CD4-positive, alpha-beta T cell treated with Interleukin-2 at 100 ng/mL for 4 hours (primary cell): Measurements from ENCODE around the gene LILRA2.
A peak's percentile ranks its signal among the peaks of the same experiment; 100 is the strongest.
"Not testable (repeated sequence)": the region's sequence is repeated elsewhere in the genome, so short reads cannot be mapped to it uniquely, and the experiment has no call there.

Experiments
- DNase-seq: peaks from one replicate; pipeline ENCODE4 v3.0.0-alpha.2; 2020; ENCODE audit warnings: low spot score

The LILRA2 gene

DNA sequence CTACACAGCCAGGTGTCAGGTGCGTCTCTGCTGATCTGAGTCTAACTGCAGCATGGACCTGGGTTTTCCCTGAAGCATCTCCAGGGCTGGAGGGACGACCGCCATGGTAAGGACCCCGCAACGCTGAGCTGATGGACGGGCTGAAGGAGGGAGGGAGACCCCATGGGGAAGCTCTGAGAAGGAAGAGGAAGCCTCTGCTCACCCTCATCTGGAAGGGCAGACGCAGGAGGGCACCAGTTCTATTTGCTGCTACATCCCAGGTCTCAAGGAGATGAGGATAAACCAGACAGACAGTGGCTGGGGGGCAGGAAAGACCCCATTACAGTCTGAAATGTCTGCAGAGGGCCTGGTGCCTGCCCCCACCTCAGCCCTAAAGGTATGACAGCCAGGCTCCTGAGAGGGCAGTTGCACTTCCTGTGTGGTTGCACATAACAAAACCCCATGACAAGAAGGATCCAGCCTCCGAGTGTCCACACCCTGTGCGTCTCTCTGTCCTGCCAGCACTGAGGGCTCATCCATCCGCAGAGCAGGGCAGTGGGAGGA lies at the start of gene LILRA2:
Gene LILRA2, plus strand, starts transcription at position 461 of the 543 bp plus-strand sequence. CDS start 89 bp downstream, outside the sequence.
- DNase-seq = no peak

DNA sequence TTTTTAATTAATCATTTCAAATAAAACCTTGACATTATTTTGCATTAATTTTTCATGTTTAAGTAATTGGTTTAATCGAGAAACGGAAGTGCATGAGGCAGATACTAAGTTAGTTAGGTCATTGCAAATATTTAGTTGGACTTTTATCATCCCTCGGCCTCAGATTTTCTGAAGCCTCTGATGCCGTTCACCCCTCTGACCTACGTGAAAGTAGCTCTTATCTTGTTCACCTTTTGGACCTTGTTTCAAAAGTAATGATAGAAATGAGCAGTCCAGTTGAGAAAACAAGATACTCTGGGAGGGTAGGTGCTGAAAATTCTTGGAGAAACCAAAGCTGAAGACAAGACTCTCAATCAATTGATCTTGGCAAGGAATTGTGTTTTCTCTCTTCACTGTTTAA lies 48.0 kb upstream of the LILRA2 start:
- no peak for DNase-seq

DNA sequence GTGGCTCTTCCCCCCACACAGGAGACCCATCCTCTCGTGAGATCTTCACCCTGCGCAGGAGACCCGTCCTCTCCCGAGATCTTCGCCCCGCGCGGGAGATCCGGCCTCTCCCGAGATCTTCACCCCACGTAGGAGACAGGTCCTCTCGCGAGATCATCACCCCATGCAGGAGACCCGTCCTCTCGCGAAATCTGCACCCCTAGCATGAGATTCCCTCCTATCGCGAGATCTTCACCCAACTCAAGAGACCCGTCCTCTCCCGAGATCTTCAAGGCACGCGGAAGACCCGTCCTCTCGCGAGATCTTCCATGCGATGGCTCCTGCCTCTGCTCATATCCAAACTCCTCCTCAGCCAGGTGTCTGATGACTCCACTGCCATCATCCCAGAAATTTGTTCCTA lies 46.6 kb upstream of the LILRA2 start:
- DNase-seq = no peak

DNA sequence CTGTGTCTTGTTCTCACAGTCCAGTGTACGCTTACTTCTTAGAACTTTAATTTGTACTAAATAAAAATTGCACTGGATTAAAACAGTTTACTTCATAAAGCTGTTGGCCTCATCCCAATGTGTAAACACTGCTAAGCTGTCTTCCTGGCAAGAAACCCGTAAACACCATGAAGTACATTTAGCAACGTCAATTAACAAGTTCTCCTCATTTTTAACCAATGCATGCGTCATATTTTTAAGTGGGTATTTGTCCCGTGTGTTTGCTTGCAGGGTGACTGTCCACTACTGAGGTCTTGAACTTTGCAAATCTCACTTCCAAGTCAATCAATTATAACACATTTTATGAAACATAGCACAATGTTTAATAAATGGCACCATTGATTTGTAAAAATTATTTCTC lies 42.7 kb upstream of the LILRA2 start:
- no peak for DNase-seq

DNA sequence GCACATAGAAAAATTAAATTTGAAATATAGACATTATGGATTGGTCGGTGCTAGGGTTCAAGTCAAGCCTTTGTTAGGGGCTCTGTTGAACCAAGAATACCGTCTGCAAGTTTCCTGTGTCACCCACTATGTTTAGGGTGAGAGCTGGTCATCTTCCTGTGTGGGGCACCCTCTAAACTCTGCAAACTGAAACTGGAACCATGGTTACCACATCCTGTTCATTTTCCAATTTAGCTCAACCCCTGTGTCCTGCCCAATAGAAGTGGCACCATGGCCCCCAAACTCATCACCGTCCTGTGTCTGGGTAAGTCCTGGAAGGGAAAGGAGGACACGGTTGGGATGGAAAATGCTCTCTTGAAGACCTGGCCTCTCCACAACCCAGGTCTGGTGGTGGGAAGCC lies 41.1 kb upstream of the LILRA2 start:
- DNase-seq = peak; percentile 10

DNA sequence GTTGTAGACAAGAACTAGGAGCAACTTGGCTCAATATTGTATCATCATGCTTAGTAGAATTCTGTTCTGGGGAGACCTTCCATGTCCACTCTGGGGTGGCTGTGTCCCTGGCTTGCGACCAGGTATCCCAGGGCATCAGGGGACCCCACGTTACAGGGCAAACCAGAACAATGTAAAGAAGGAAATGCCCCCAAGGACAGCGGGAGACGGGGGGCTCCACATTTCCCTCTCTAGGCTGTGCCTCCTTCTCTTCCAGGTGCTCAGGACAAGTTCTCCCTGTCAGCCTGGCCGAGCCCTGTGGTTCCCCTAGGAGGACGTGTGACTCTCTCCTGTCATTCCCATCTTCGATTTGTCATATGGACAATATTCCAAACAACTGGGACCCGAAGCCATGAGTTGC lies 40.1 kb upstream of the LILRA2 start:
- no peak for DNase-seq

DNA sequence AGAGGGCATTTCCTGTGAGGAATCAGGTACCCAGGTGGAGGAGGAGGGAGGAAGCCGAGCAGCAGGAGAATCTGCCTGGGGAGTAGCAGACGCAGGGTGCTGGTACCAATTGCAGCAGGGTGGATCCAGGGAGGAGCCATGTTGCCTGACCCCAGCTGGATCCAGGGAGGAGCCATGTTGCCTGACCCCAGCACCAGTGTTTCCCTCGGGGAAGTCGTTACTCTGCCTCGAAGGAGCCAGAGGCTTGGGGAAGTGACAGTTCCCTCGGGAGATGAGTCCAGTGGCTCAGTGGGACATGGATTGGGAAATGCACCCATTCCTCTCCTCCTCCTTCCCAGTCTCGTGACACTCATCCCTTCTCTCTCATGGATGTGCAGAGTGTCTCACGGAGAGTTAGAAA lies 39.4 kb upstream of the LILRA2 start:
- no peak for DNase-seq

DNA sequence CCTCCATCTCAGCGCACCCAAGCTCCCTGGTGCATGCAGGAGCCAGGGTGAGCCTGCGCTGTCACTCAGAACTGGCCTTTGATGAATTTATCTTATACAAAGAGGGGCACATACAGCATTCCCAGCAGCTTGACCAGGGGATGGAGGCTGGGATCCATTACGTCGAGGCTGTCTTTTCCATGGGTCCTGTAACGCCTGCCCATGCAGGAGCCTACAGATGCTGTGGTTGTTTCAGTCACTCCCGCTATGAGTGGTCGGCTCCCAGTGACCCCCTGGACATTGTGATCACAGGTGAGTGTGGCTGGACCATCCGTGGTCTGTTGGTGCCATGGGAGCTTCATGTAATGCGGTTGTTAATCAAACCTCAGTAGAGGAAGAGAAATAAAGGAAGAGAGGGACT lies 38.0 kb upstream of the LILRA2 start:
- DNase-seq = no peak

DNA sequence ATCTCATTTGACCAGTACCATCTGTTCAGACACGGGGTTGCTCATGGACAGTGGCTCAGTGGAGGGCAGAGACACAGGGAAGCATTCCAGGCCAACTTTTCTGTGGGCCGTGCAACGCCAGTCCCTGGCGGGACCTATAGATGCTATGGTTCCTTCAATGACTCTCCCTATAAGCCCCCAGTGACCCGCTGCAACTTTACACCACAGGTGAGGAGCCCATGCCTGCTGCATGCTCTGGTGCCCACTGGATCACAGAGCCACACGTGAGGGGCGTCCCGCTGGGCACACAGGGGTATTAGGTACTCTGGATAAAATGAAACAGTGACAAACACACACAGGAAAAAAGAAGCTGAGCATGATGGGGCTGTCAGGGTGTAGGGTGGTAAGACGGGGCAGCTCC lies 36.6 kb upstream of the LILRA2 start:
- DNase-seq = no peak

DNA sequence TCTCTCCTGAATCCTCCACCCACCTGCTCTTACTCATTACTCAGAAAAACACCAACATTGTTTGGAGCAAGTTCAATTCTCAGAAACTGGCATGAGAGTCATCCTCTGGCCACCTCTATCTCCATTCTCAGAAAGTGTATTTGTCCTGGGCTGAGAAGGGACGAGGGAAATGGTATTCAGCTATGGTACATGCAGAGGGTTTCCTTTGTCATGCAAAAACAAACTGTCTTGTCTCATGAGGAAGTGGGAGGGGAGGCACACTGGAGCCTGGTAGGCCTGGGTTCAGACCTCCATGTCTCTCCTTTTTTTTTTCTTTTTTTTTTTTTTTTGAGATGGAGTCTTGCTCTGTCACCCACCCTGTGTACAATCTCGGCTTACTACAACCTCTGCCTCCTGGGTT lies 31.9 kb upstream of the LILRA2 start:
- DNase-seq = no peak

DNA sequence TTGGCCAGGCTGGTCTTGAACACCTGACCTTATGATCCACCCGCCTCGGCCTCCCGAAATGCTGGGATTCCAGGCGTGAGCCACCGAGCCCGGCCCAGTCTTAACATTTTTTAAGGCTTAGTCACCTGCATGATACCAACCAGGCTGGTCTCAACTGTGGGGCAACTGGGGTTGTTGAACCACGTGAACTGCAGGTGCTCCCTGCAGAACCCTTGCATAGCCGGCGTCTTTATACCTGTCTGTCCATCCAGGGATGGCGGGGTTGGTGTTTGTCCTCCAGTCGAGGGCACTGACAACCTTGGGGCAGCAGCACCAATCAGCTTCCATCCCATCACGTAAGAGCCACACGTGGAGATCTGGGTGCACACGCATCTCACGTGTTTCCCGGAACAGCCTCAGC lies 24.8 kb upstream of the LILRA2 start:
- no peak for DNase-seq

DNA sequence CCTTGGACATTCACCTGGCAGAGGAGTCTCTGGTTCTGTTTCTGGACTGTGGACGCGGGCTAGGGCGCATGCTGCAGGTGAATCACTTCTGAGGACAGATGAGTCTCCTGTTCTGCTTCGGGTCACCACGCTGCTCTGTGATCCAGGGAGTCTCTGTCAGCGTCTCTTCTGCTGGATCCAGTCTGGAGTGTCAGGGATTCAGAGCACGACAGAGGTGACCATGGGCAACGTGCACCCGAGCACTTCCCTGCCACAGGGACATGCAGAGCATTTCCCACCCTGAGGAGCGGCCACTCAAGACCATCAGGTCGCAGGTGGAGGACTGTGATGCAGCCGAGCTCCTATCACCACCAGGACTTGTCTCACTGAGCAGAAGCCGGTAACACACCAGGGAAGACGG lies 24.4 kb upstream of the LILRA2 start:
- no peak for DNase-seq

DNA sequence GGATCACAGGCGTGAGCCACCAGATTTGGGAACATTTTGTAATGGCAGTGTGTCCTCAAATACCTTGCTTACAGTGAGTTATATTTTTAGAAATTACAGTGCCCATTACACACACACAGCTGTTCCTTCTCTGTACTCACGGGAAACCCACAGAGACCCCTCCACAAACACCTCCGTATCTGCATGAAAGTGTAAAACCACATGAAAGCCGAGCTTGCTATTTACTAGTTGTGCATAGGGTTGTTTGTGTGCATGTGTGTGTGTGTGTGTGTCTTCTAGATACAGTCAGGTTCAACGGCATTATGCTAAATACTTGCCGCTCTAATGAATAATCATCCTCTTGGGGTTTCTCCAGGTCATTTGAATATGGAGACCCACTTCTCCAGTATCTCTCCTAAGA lies 22.3 kb upstream of the LILRA2 start:
- DNase-seq = peak; percentile 49

DNA sequence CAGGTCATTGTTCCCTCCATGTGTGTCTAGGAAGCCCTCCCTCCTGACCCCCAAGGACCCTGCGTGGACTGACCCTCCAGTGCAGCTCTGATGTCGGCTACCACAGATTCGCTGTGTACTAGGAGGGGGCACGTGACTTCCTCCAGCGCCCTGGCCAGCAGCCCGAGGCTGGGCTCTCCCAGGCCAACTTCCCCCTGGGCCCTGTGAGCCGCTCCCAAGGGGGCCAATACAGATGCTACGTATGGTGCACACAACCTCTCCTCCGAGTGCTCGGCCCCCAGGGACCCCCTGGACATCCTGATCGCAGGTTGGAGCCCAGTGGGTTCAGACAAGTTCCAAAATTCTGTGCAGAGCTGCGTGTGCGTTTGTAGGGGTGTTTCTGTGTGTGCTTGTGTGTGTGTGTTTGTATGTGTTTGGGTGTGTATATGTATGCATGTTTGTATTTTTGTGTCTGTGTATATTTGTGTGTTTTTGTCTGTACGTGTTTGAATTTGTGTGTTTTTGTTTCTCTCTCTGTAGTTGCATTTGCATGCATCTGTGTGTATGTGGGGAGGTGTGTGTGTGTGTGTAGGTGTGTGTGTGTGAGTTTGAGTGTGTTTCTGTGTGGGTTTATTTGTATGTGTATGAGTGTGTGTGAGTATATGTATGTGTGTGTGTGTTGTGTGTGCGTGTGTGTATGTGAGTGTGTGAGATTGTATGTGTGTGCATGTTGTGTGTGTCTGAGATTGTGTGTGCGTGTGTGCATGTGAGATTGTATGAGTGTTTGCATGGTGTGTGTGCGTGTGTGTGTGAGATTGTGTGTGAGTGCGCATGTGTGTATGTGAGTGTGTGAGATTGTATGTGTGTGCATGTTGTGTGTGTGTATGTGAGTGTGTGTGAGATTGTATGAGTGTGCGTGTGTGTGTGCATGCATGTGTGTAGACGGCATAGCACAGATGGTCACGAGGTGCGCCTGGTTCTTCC lies 21.4 kb upstream of the LILRA2 start:
- no peak for DNase-seq

DNA sequence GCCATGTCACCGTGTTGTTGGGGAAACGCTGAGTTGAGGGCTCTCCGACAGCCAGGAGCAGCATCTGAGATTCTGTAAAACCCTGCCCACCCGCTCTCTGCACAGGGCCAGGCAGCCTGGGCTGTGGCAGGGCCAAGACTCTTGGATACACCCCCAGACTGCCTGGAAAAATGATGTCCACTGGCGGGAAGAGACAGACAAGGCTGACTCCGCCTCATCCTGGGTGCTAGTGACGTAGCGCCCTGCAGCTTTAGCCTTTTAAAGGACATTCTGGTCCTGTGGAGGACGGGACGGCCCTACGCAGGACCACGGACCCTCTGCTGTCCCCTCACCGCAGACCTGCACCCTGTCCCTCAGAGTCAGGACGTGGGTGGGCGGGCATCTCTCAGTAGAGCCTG lies 20.7 kb upstream of the LILRA2 start:
- DNase-seq = no peak

DNA sequence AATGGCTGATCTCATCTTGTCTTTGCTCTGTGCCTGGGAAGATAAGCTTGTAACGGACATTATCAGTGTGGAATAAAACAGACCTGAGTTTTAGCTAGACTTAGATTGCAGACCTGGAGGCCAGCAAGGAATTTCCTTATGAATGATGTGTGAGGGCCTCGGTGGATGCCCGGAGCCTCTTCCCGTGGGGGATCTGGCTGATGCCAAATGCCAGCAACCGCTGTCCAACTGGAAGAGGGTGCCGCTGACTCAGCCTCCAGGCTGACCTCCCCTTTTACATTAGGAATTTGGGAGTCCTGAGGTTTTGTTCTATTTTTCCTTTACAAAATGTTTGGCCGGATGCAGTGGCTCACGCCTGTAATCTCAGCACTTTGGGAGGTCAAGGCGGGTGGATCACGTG lies 19.6 kb upstream of the LILRA2 start:
- no peak for DNase-seq

DNA sequence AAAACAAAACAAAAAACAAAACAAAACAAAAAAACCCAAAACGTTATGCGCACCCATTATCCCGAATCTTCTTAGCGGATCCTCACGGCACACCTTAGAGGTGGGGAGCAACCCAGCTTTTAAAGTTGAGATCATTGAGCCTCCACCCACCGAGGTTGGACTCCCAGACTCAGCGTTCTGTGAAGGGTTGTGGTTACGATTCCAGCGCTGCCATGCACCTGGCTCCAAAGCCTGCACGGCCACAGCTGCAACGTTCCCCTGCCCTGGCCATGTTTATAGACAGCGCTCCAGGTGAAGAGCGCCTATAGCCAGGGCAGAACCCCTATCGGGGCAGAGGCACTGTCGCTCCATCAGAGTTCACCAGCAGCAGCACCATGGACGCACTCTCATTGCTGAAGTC lies 18.7 kb upstream of the LILRA2 start:
- no peak for DNase-seq

DNA sequence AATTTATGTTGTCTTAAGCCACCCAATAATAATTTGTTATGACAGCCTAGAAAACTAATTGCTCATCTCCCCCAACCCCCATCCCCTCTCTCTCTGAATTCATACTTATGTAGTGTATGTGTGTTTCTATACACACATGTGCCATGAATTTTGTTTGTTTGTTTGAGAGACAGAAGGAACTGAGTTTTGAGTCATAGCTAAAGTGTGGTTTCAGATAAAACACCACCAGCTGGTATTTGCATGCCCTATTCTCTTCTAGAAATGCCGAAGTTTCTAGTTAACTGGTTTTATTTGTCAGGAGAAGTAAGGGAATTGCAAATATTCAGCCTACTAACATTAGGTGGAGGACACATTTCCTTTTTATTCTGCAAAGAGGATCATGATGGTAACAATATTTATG lies 17.4 kb upstream of the LILRA2 start:
- no peak for DNase-seq

DNA sequence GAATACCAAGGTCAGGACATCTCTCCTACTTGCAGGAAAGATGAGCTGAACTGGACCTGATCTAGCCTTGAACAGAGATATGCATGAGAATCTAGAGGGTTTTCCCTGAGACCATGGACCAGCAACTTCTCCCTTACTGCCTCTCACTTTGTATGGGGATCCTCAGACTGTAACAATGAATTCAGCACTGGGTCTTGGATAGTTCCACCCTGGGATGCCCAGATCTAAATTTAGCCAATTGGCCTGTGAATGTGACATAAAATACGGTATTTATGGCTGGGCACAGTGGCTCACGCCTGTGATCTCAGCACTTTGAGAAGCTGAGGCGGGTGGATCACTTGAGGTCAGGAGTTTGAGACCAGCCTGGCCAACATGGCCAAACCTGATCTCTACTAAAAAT lies 15.3 kb upstream of the LILRA2 start:
- DNase-seq = no peak

DNA sequence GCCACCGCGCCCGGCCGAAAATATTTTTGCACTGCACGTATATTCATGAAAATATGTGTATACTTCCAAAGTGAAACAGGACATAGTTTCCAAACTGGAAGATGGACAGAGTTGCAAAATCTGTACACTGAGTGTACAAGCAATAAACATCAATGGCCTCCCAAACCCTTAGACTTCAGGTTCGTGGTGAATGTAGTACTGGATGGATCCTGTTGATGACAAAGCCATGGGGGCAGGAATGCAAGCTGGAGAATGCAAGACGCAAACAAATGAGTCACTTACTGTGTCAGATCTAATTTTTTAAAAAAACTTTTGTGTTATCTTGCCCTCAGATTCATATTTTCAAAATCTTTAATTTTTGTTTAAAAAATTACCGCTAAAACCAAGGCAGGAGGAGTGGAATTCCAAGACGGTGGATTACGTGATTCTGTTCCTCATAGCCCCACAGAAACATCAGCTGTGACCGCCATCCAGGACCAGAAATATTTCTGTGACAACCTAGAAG lies 12.7 kb upstream of the LILRA2 start:
- DNase-seq = no peak

DNA sequence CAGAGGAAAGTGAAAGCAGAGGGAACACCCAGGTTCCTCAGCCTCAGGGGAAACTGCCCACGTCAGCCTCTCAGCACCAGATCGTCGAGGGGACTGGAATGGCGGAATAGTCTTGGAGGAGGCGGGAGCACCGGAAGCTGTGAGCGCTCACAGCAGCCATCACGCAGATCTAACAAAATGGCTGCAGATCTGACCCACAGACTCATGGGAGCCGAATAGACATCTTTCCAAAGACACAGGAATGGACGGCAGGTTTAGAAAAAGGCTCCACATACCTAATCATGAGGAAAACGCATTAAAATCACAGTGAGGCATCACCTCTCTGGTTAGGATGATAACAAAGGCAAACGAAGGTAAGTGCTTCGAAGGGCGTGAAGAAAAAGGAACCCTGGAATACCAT lies 11.8 kb upstream of the LILRA2 start:
- DNase-seq = no peak

DNA sequence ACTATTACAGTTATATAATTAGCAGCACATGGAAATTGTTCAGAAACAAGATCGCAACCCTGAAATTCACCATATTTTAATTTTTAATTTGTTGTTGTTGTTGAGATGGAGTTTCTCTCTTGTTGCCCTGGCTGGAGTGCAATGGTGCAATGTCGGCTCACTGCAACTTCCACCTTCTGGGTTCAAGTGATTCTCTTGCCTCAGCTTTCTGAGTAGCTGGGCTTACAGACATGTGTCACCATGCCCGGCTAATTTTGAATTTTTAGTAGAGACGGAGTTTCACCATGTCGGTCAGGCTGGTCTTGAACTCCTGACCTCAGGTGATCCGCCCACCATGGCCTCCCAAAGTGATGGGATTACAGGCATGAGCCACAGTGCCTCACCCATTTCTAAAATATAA lies 10.4 kb upstream of the LILRA2 start:
- not testable (repeated sequence) for DNase-seq

DNA sequence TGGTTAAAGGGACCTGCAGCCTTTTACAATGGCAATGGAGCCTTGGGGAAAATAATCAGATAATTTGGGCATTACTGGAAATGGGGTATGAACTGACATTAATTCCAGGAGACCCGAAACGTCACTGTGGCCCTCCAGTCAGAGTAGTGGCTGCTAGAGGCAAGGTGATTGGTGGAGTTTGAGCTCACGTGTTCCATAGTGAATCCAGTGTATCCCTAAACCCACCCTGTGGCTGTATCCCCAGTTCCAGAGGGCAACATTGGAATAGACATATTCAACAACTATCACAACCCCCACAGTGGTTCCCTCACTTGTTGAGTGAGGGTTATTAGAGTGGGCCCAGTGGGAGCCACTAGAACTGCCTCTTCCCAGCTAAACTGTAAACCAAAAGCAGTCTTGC lies 3.3 kb upstream of the LILRA2 start:
- no peak for DNase-seq
